HS-27A (cell line): ENCODE measurements around the gene BRD4.
"Not testable (repeated sequence)": the region's sequence is repeated elsewhere in the genome, so short reads cannot be mapped to it uniquely, and the experiment has no call there.

Source experiments
- DNase-seq: peaks from one replicate; pipeline ENCODE4 v3.0.0-alpha.2; 2012; ENCODE audit warnings: low read depth, missing footprints

BRD4 gene

DNA sequence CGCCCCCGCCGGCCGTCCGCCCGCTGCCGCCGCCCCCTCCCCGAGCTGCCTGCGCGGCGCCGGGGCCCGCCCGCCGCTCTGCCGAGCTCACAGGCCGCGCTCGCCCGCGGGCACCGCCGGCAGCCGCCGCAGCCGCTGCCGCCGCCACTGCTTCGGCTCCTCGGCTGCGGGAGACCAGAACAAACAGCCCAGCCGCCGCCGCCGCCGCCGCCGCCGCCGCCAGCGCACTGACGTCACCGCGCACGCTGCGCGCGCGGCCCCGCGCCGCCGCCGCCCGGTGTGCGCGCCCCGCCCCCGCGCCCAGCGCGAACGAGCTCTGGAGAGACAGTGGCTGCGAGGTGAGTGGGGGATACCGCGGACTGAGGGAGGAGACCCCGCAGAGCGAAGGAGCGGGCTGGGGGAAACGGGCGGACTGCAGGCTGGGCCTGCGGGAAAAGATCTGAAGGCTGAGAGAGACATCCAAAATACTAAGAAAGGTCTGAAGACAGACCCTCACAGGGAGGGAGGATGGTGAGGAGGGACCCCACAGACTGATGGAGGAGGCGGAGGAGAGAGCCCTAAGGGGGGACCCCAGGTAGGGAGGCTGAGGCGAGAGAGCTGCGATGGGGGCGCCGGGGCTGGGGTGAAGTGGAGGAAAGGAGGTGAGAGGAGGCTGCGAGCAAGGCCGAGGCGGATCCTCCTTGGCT, at the start of gene BRD4:
Gene BRD4 (minus strand): TSS at position 229 of the 686 bp plus-strand sequence. CDS start 59,440 bp downstream, outside the sequence.
- no peak for DNase-seq

DNA sequence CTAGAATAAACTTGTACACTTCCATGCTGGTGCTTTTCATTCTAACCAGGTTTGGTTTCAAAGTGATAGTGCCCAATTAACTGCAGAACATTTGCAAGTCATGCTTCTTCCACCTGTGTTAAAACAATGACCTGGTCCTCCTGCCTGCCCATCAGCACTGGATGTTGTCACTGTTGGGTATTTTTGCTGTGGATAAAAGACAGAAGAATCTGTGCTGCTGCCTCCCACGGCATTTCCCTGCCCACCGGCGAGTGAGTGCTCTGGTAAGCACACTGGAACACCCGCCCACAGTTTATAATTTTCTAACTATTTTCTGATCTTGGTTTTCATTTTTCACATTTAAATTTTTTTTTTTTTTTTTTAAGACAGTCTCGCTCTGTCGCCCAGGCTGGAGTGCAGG, 49.5 kb upstream of the BRD4 start:
- no peak for DNase-seq

DNA sequence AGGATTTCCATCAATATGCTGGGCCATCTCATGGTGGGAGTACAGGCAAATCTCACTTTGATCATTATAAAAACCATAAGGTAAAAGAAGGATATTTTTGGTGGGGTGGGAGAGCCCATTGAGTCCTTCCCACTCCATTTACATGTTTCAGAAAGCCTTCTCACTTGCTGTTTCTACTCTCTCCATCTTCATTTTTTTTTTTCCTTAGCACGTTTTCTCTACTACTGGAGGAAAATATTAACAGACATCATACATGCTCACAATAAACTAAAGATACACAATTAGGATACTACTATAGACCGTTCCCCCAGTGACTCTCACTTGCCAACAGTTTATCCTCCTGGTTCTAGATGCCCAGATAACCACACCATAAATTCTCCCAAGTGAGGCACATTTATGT, 49.1 kb upstream of the BRD4 start:
- DNase-seq: no peak

DNA sequence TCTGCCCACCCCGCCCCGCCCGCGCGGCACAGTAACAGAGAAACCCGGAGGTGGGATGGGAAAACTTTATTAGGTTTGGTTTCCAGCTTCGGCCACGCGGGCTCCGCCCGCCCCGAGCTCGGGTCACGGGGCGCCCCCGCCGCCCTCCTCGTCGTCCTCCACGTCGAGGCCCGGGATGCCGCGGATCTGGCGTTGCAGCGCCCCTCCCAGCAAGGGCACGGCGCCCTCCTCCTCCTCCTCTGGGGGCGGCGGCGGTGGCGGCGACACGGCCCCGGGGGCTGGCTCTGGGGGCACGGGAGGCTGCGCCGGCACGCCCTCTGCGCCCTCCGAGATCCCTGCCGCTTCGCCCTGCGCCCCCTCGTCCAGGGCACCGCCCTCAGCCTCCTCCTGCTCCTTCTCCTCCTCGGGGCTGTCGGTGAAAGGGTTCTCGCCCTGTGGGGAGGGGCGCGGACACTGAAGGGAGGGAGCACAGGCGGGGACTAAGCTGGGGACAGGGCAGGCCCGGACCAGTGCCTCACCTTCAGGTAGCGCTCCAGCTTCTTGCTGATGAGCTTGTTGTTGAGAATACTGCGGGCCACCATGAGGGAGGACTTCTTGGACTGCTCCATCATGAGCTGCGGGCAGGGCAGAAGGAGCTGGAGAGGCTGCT, 47.8 kb upstream of the BRD4 start:
- DNase-seq: no peak

DNA sequence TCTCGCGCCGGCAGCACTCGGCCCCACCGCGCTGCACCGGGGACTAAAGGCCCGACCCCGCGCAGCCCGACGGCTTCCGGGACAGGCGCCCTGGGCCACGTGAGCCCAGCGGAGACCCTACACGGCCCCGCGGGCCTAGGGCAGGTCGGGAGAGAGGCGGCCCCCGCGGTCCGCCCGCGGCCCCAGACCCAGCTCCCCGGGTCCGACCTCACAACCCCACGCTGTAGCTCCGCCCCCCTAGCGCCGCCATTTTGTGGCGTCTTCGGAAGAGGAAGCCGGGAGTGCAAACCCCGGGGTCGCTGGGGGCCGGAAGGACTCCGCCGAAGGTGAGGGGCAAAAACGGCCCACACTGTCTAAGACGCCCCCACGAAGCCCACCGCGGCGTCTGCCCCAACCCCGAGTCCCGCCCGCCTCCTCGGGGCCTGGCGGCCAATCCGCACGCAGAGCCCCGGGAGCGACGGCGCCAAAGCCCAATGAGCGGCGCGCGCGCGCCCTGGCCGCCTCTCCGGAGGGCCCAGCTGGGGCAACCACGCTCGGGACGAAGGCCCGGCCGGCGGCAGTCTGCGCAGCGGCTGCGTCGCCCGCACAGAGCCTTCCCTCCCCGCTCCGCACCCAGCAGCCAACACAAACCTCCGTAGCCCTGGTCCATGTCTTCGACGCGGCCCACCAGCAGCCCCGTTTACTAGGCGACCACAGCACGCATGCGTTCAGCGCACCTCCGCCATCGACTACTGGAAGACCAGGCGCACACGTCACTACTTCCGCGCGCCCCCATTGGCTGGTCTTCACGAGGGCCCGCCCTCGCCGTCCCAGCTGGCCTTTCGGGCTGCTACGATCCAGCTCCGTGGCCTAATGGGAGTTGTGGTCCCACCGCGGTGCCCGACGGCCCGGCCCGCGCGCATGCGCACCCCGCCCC, 47.0 kb upstream of the BRD4 start, which contains the start of gene AKAP8:
Gene AKAP8 (minus strand): TSS at position 705 of the 916 bp plus-strand sequence. CDS start 56 bp downstream, at position 649.
- DNase-seq: peak; percentile 89

DNA sequence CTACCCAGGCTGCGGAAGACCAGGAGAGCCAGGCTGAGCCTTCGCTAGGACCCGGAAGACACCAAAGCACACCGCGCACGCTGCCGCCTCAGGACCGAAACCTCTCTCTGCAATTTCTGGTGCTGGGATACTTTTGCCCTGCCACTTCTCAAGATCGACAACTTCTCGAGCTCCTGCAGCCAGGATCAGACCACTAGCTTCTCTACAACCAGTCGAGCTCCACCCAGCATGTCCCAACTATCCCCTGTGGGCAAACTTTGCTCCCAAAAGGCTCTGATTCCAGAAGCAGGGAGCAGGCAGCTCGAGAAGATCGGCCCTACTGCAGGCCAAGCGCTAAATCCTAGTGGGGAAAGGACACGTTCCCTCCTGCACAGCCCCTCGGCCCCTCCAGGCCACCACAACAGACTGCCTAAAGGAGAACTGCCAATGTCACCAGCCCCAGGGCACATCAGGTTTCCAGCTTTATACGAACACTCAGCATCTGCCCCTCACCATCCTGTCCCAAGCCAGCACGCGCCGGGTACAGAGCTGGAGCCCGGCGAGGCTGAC, 46.3 kb upstream of the BRD4 start:
- DNase-seq: peak; percentile 17

DNA sequence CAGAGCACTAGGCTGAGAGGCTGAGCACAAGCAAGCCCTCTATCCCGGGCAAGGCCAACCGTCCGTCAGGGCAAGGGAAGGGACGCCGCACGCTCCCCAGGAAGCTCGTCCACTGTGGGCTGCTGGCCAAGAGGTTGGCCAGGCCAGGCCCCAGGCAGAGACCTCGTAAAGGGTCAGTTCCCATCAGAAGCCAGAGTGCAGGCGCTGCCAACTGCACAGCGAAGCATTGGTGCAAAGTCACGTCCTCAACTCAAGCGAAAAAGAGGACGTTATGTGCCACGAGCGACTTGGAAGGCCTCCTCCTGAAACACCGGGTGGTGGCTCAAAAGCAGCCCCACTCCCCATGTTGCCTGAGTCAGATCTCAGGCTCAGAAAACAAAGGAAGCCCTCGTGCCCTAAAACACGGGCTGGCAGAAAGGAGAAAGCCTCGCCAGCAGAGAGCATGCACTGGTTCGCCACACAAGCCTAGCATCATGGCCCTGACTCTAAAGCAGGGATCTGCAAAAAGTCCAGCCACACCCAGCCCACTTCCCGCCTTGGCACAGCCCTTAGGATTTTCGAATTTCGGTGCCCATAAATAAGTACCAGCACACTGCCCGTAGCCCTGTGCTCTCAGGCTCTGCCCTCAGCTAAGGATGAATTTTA, 42.6 kb upstream of the BRD4 start:
- no peak for DNase-seq

DNA sequence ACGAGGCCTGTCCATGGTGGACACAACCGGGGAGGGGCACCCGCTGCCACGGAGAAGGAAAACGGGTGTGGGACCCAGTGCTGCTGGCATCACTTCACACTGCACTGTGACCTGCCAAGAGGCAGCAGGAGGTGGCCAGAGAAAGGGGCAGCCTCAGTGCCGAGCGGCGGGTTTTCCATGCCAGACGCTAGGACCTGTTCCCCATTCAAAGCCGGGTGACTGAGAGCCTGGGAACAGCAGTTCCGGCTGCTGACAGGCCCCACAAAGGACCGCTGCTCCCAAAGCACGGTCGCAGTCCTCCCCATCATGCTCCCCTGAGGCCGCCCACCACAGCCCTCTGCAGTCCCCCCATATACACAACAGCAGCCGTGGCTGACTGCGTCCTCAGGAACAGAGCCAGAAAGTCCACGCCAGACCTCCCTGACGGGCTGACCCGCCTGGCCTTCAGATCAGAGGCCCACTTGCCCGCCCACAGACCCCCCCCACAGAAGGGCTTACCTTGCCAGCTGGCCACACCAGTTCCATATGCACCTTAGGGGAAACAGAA, 41.8 kb upstream of the BRD4 start:
- DNase-seq: no peak

DNA sequence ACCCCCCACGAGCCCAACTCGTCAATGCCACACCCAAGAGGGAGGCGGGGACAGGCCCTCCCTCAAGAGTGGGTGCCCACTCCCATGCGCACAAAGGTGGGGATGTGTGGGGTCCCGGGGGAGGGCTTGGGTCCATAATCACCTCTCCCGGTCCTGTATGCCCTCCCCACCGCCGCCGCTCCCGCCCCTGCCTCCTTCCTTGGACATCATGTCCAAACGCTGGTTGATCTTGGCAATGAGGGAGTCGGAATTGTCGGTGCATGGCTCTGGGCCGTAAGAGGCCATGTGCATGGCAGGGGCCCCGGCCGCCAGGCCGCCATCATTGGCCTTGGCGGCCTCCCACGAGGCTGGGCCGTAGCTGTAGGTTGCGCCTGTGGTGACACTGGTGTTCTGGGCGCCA, 41.3 kb upstream of the BRD4 start:
- DNase-seq: no peak

DNA sequence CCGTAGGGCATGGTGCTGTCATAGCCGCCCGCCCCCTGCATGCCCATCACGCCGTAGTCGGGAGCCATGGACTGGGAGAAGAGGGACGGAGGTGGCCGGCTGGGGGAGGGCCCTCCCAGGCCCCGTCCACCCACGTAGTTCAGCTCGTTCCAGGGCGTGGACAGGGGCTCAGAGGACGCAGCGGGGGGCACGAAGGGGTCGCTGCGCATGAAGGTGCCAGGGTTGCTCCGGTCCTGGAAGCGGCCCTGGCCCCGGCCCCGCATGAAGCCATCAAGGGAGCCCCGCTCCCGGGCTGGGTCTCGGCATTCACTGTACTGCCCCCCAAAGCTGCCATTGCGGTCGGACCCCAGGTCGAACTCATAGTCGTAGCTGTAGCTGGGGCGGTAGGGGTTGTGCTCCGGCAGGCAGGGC, 40.6 kb upstream of the BRD4 start:
- no peak for DNase-seq

DNA sequence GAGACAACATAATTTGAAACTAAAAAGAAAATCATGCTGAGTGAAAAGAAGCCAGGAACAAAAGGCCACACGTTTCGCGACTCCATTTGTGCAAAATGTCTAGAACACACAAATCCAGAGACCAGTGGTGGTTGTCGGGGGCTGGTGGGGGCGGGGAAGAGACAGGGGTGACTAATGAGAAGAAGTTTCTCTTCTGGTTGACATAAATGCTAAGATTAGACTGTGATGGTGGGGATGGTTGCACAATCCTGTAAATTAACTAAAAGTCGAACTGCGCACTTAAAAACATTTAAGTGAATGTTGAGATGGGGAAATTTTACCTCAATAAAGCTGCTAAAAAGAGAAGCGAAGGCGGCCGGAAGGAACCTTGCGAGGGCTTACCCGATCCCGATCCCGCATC, 40.1 kb upstream of the BRD4 start:
- DNase-seq: no peak

DNA sequence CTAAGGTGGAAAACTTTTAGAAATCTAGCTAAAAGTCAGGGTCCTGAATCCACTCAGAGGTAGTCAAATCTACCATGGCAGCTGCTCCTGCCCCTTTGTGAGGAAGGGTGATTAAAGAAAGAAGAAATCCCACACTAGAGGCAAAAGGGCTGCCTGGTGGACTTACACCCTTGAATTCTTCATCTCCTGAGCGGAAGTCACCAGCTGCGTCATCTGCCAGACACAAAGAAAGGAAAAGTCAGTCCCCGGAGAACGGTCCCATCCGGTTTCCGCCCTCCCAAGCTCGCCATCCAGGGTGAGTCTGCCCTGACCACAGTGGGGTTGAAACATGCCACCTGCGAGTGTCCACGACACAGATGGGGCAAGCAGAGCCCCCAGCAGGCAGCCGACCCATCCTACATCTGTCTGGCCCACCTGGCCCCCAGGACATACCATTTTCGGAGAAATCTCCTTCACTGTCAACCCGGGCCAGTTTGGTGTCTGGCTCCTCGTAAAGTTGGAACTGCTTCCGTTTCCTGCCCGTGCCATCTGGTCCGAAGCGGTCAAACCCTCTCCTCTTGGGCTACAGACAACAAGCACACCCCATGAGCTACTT, 39.5 kb upstream of the BRD4 start:
- DNase-seq: no peak

DNA sequence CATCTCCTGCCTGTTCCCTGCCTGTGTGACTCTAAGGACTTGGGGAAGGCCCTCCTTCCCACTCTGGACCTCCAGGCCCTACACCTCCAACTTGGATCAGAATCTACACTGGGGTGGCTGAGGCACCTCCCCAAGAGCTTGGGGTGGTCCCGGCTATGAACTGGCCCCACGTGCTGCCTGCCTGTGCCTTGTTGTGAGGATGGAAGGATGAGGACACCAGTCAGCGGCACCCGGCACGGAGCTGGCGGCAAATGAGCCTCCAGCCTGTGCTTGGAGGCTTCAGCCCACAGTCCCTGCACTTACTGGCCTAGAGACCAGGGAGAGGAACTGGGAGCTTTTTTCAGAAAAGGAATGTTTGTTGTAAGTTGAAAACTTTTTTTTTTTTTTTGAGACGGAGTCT, 38.8 kb upstream of the BRD4 start:
- DNase-seq: no peak

DNA sequence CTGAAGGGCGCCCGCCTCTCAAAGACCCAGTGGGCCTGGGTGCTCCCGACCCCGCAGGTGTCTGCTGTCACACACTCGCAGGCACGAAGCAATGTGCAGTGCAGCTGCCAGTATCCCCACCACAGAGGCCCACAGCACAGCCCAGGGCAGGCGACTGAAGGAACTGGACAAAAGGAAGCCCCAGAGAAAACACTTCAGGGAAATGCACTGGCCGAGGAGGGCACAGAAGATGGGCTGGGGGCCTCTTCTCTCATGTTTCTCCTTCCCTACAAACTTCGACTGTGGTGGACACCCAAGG, 37.2 kb upstream of the BRD4 start:
- DNase-seq: no peak

DNA sequence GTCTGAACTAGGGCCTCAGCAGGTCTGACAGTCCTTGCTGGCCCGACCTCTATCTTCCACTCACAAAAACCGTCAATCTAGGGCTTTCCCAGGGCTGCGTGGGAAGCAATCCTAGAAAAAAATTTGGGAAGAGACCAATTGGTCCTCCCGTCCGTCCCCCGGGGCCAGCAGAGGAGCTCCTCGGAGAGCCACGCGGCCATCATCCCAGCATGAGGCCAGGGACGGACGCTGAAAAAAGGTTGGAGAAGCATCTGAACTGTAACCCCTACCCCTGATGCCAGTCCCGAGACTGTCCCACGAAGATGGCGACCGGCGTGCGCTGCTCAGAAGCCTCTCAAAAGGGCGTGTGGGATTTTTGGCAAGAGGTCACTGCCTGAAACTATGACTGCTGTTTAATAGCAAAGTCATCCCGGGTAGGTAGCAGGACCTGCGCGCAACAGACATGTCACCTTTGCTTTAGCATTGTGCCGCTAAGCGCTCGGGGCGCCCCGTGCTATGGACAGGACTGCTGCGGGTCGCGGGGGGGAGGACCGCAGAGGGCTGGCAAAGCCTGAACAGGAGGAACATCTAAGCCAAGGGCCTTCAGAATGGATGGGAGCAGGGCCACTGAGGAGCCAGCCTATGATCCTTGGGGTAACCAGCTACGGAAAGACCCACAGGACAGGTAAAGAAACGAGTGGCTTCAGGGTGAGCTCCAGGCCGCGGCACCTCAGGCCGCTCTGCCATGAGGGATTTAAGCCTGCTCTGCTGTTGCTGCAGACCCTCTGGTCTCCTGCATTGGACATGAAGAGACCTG, 36.7 kb upstream of the BRD4 start:
- no peak for DNase-seq

DNA sequence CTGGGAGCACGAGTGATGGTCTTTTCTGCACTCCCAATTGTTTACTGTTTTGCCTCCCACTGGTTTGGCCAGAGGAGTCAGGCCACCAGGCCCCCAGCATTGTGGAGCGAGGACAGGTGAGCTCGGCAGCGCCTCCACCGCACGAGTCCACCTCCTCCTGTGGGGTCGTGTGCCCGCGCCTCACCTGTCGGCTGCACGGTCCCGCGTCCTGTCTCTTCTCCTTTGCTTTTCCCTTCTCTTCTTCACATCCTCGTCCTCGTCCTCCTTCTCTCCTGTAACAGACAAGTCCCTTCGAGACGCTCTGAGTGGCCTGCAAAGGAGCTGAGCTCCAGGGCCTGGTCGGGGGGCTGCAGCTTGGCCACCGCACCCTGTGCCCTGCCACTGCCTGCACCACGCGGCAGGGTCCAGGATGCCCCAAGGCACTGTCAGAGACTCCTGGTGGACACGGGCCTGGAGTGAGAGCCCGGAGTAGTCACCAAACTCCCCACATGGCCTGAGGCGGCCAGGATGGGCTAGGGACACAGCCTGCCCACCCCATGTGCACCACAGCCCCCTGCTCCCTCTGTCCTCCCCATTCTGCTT, 35.8 kb upstream of the BRD4 start:
- DNase-seq: no peak

DNA sequence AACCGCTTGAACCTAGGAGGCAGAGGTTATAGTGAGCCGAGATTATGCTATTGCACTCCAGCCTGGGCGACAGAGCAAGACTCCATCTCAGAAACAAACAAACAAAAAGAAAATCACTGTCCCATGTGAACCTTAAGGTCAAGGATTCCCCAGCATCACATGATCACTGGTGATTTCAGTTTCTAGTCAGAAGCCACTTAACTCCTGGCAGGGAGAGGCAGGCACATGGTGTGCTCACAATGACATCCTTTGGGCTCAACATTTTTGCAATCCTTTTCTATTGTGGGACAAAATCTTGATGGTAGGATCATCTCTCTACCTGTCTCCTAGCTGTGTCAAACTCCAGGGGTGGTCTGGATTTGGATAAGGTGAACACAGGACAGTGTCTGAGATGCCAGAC, 35.1 kb upstream of the BRD4 start:
- no peak for DNase-seq

DNA sequence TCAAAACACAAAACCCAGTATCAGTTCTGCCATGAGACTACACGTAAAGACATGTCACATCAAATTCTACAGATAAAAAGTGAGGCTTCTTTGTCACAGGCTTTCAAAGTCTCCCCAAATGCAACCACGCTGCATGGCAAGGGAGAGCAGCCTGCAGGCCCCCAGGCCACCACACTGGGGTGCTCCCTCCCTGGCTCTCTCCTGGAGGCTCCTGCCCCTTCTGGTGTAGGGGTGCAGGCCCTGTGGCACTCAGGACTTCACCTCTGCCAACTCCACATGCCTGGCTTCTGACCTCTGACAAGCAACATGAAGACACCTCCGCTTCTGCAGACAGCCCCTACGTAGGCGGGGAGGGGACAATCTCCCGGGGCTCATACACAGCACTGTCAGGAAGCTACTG, 32.9 kb upstream of the BRD4 start:
- no peak for DNase-seq

DNA sequence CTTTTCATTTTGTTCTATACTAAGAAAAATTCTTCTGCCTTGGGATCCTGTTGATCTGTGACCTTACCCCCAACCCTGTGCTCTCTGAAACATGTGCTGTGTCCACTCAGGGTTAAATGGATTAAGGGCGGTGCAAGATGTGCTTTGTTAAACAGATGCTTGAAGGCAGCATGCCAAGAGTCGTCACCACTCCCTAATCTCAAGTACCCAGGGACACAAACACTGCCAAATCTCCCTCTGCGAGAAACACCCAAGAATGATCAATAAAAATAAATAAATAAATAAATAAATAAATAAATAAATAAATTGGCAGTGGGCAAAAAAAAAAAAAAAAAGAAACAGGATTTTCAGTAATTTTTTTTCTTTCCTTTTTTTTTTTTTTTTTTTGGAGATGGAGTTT, 31.5 kb upstream of the BRD4 start:
- not testable (repeated sequence) for DNase-seq

DNA sequence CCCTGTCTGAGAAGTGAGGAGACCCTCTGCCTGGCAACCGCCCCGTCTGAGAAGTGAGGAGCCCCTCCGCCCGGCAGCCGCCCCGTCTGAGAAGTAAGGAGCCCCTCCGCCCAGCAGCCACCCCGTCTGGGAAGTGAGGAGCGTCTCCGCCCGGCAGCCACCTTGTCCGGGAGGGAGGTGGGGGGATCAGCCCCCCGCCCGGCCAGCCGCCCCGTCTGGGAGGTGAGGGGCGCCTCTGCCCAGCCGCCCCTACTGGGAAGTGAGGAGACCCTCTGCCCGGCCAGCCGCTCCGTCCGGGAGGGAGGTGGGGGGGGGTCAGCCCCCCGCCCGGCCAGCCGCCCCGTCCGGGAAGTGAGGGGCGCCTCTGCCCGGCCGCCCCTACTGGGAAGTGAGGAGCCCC, 30.7 kb upstream of the BRD4 start:
- DNase-seq: not testable (repeated sequence)
